Stimulated activated naive B cell treated with anti-CD40 and anti-IgM and Interleukin-4, amounts not matched to agents 10 μg/mL and 1 μg/mL and 100 μg/mL, for 72 hours (primary cell): Measurements from ENCODE around the gene PDCD6IP.
"Not testable (repeated sequence)": the region's sequence is repeated elsewhere in the genome, so short reads cannot be mapped to it uniquely, and the experiment has no call there.

Experiments
- ATAC-seq, 2 donors: fragments of 150-1000 bp; cut with Tn5 transposase; replicated peaks; 2 replicates each; pipeline ENCODE4 v1.10.0; 2021; ENCODE audit warnings: moderate library complexity in 1 of 2
- DNase-seq: peaks from one replicate; pipeline ENCODE4 v3.0.0; 2021
- H3K27ac Mint-ChIP-seq: one replicate; pipeline ENCODE4 v1.8.0; 2022; ENCODE audit warnings: mild to moderate bottlenecking, mixed read lengths
- H3K27me3 Mint-ChIP-seq, 2 donors: one replicate each; pipeline ENCODE4 v1.8.0; 2022; ENCODE audit warnings: mixed read lengths in 2 of 2
- H3K36me3 Mint-ChIP-seq, 2 donors: one replicate each; pipeline ENCODE4 v1.8.0; 2022; ENCODE audit warnings: mixed read lengths in 2 of 2, mild to moderate bottlenecking in 1 of 2
- H3K4me1 Mint-ChIP-seq, 2 donors: one replicate each; pipeline ENCODE4 v1.8.0; 2022; ENCODE audit warnings: mixed read lengths in 2 of 2, mild to moderate bottlenecking in 1 of 2
- H3K4me3 Mint-ChIP-seq, 2 donors: one replicate each; pipeline ENCODE4 v1.8.0; 2022; ENCODE audit warnings: mild to moderate bottlenecking in 2 of 2, mixed read lengths in 2 of 2, moderate library complexity in 1 of 2
- H3K9me3 Mint-ChIP-seq, 2 donors: one replicate each; pipeline ENCODE4 v1.8.0; 2022; ENCODE audit warnings: mixed read lengths in 2 of 2, mild to moderate bottlenecking in 1 of 2

PDCD6IP gene

DNA sequence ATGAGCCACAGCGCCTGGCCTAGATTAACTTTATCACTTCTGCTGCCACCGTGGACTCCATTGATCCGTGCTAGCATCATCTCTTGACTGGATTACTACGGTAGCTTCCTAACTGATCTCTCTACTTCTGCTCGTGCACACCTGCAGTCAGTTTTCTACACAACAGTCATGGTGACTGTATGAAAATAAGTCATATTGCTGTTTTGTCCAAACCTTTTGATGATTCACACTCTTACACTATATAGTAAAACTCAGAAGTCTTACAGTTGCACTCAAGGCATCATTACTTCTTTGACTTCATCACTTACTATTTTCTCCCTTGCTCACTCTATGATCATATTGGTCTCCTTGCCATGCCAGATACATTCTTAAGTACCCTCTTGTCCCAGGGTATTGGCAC, 10.1 kb downstream of the PDCD6IP start:
- H3K4me3 Mint-ChIP-seq, result no peak overlapping the region
- no peaks in the 10 kb centered on the region for H3K9me3 Mint-ChIP-seq
- DNase-seq (no peak), ATAC-seq (no peak)
- no peaks in the 10 kb centered on the region for H3K27me3 Mint-ChIP-seq
- H3K27ac Mint-ChIP-seq, result no peak overlapping the region
- peaks cover 39 to 52% of the 10 kb centered on the region in 2 donors for H3K4me1 Mint-ChIP-seq
- H3K36me3 Mint-ChIP-seq, result peaks cover 17 to 46% of the 10 kb centered on the region in 2 donors

DNA sequence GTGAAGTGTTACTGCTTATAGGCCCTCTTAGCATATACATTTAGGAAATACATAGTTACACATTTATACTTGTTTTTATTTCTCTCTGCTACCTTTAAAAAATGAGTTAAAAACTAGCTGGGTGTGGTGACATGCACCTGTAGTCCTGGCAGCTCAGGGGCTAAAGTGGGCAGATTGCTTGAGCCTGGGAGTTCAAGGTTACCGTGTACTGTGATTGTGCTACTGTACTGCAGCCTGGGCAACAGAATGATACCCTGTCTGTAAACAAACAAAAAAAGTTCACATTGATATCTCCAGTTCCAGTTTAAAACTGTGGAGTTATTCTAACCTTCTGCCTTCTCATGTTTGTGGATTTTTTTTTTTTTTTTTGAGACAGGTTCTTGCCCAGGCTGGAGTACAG, 12.1 kb downstream of the PDCD6IP start:
- Mint-ChIP-seq H3K9me3 (no peaks in the 10 kb centered on the region), H3K27me3 (no peaks in the 10 kb centered on the region), H3K4me3 (no peak overlapping the region), H3K4me1 (peaks cover 32 to 43% of the 10 kb centered on the region in 2 donors), H3K27ac (no peak overlapping the region), H3K36me3 (peaks cover 9 to 37% of the 10 kb centered on the region in 2 donors)
- ATAC-seq (no peak), DNase-seq (no peak)

DNA sequence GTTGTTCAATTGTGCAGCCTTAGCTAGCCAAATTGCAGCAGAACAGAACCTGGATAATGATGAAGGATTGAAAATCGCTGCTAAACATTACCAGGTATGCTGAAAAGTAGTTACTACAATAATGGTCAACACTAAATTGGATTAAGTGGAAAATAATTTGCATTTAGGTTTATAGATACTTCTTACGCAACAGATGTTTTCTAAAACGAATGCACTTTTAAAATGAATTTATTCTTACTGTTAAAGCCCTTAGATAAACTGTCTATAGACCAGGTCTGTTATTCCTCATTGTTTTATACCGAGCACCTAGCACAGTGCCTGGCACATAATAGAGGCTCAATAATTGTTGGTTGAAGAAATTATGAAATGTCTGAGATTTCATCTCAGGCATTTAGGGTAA, 23.6 kb downstream of the PDCD6IP start:
- Mint-ChIP-seq H3K27me3 (no peaks in the 10 kb centered on the region), H3K36me3 (peaks cover 26 to 57% of the 10 kb centered on the region in 2 donors)
- no peak for ATAC-seq

DNA sequence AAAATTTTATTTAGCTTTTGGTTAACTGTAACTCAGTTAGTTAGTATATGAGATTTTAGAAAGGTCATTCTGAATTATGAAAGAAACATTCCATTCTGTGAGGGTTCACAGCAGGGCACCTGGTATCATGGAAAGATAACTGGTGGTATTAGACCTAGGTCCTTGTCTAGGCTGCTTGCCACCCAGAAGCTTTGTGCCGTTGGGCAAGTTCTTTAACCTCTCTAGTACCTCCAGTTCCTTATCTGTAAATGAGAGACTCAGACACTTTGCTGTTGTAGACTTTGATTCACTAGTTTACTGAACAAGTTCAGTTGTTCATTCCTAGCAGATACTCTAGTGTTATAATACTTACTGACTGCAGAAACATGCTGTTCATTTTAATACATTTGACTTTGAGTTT, 25.4 kb downstream of the PDCD6IP start:
- H3K36me3 Mint-ChIP-seq, result peaks cover 30 to 56% of the 10 kb centered on the region in 2 donors
- H3K27ac Mint-ChIP-seq, result peak overlapping the region; percentile 9
- H3K4me3 Mint-ChIP-seq, result no peak overlapping the region
- DNase-seq, result no peak
- peaks cover 0 to 9% of the 10 kb centered on the region in 2 donors for H3K4me1 Mint-ChIP-seq
- H3K9me3 Mint-ChIP-seq, result peaks cover 0 to 1% of the 10 kb centered on the region in 2 donors
- H3K27me3 Mint-ChIP-seq, result no peaks in the 10 kb centered on the region
- ATAC-seq, result no peak

More for the DNA sequence above, 23.6 kb downstream of the PDCD6IP start:
- Mint-ChIP-seq H3K27ac (no peak overlapping the region), H3K9me3 (peaks cover 0 to 1% of the 10 kb centered on the region in 2 donors), H3K4me1 (peaks cover 0 to 7% of the 10 kb centered on the region in 2 donors), H3K4me3 (no peak overlapping the region)
- DNase-seq, result no peak

GRCh38 chr3:33825111-33825510, 26.7 kb downstream of the PDCD6IP start:
- no peak overlapping the region for H3K27ac Mint-ChIP-seq
- ATAC-seq, result no peak
- H3K36me3 Mint-ChIP-seq, result peaks cover 31 to 55% of the 10 kb centered on the region in 2 donors
- no peak overlapping the region for H3K4me3 Mint-ChIP-seq
- H3K9me3 Mint-ChIP-seq, result no peaks in the 10 kb centered on the region
- DNase-seq, result no peak
- H3K4me1 Mint-ChIP-seq, result peaks cover 0 to 11% of the 10 kb centered on the region in 2 donors
- no peaks in the 10 kb centered on the region for H3K27me3 Mint-ChIP-seq

DNA sequence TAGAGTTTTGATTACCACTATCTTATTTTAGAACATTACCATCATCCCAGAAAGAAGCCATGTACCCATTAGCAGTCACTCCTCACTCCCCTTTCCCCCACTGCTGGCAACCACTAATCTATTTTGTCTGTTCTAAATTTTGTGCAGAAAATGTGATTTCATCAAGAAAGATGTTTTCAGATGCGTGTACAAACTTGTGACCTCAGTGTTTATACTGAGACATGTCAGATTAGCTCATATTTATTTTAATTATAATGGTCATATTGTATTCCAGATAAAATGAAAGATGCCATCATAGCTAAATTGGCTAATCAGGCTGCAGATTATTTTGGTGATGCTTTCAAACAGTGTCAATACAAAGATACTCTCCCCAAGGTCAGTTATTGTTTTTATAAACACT, 27.8 kb downstream of the PDCD6IP start:
- Mint-ChIP-seq H3K9me3 (no peaks in the 10 kb centered on the region), H3K4me1 (peaks cover 9 to 12% of the 10 kb centered on the region in 2 donors), H3K4me3 (no peak overlapping the region), H3K36me3 (peaks cover 37 to 62% of the 10 kb centered on the region in 2 donors), H3K27ac (peak overlapping the region; percentile 31), H3K27me3 (no peaks in the 10 kb centered on the region)
- ATAC-seq, result no peak
- DNase-seq, result no peak

- DNase-seq, result no peak
- Mint-ChIP-seq H3K36me3 (peaks cover 35 to 62% of the 10 kb centered on the region in 2 donors), H3K27me3 (no peaks in the 10 kb centered on the region), H3K4me3 (no peak overlapping the region), H3K9me3 (no peaks in the 10 kb centered on the region), H3K4me1 (peaks cover 8 to 14% of the 10 kb centered on the region in 2 donors), H3K27ac (no peak overlapping the region)
- ATAC-seq, result no peak
Measured at GRCh38 chr3:33826688-33827087, 28.3 kb downstream of the PDCD6IP start.

- Mint-ChIP-seq H3K27me3 (no peaks in the 10 kb centered on the region), H3K4me1 (peaks cover 21 to 41% of the 10 kb centered on the region in 2 donors), H3K27ac (no peak overlapping the region), H3K4me3 (no peak overlapping the region), H3K9me3 (no peaks in the 10 kb centered on the region), H3K36me3 (peaks cover 41 to 71% of the 10 kb centered on the region in 2 donors)
- ATAC-seq (no peak), DNase-seq (no peak)
Measured at GRCh38 chr3:33829720-33830119, 31.3 kb downstream of the PDCD6IP start.

DNA sequence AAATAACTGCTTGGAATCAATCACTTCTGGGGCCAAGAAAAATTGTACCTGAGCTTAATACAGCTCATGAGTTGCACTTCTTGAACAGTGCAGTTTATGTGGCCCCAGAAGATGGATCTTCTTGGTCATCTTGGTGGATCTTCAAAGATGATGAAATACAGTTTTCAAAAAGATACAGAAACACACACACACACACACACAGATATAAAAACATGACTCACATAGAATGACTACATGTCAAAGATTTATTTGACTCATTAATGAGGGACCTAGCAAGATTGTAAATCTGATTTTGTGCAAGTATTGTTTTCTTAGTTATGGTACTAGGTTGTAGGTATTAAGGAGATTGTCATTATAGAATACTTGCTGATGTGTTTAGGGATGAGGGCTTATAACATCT, 32.6 kb downstream of the PDCD6IP start:
- DNase-seq, result no peak
- H3K9me3 Mint-ChIP-seq, result no peaks in the 10 kb centered on the region
- peaks cover 48 to 72% of the 10 kb centered on the region in 2 donors for H3K36me3 Mint-ChIP-seq

DNA sequence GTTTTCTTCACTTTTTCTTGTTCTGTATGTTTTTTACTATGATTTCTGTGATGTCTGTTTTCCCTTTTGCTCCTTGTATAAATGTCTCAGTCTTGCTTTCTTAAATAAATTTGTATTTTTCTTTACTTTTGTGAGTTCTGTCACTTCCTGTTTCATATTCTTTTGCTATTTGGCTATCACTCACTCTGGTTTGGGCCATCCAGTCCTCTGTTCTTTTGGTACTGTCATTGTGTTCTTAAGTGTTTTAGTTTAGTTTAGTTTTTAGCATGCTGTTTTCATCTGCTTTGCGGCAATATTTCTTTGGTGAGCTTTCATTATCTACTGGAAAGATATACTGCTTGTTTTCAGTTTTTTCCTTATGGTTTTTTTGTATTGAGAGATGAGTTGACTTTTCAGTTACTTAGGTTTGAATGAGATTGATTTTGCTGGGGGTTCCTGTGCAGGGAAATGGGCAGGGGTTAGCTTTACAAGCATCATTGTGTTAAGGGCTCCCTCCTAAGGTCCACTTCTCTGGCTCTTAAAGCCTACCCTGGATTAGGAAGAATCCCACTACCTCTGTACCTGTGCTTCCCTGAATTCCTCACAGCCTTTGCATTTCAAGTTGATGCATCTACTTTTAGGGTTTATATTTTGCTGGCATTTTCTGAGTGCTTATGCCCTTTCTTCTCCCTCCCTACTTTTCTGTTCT, 35.1 kb downstream of the PDCD6IP start:
- DNase-seq, result no peak
- peaks cover 23 to 41% of the 10 kb centered on the region in 2 donors for H3K4me1 Mint-ChIP-seq
- peak; percentile 31 to 53 for ATAC-seq
- H3K4me3 Mint-ChIP-seq, result peak overlapping the region in 1 of 2 donors; percentile 49
- peak overlapping the region; percentile 90 for H3K27ac Mint-ChIP-seq
- H3K36me3 Mint-ChIP-seq, result peaks cover 40 to 67% of the 10 kb centered on the region in 2 donors
- no peaks in the 10 kb centered on the region for H3K9me3 Mint-ChIP-seq
- H3K27me3 Mint-ChIP-seq, result no peaks in the 10 kb centered on the region

More for the DNA sequence above, 32.6 kb downstream of the PDCD6IP start:
- H3K27ac Mint-ChIP-seq, result no peak overlapping the region
- H3K4me3 Mint-ChIP-seq, result no peak overlapping the region
- H3K4me1 Mint-ChIP-seq, result peaks cover 23 to 41% of the 10 kb centered on the region in 2 donors
- no peaks in the 10 kb centered on the region for H3K27me3 Mint-ChIP-seq
- ATAC-seq, result no peak

- ATAC-seq, result peak; percentile 61 to 66
- peaks cover 38 to 65% of the 10 kb centered on the region in 2 donors for H3K36me3 Mint-ChIP-seq
- H3K27ac Mint-ChIP-seq, result peak overlapping the region; percentile 90
Measured at GRCh38 chr3:33834096-33834453, 35.6 kb downstream of the PDCD6IP start.

GRCh38 chr3:33837182-33837581, 38.8 kb downstream of the PDCD6IP start:
- Mint-ChIP-seq H3K36me3 (peaks cover 34 to 51% of the 10 kb centered on the region in 2 donors), H3K4me1 (peaks cover 18 to 22% of the 10 kb centered on the region in 2 donors)
- not testable (repeated sequence) for H3K9me3 Mint-ChIP-seq, H3K4me3 Mint-ChIP-seq, ATAC-seq, H3K27ac Mint-ChIP-seq, DNase-seq, H3K27me3 Mint-ChIP-seq

More at GRCh38 chr3:33834096-33834453, 35.6 kb downstream of the PDCD6IP start:
- peak; percentile 6 for DNase-seq
- peaks cover 21 to 41% of the 10 kb centered on the region in 2 donors for H3K4me1 Mint-ChIP-seq
- H3K27me3 Mint-ChIP-seq, result no peaks in the 10 kb centered on the region
- no peaks in the 10 kb centered on the region for H3K9me3 Mint-ChIP-seq
- H3K4me3 Mint-ChIP-seq, result peak overlapping the region in 1 of 2 donors; percentile 49

GRCh38 chr3:33839283-33839682, 40.9 kb downstream of the PDCD6IP start:
- Mint-ChIP-seq H3K9me3 (no peaks in the 10 kb centered on the region), H3K27ac (no peak overlapping the region), H3K36me3 (peaks cover 26 to 35% of the 10 kb centered on the region in 2 donors), H3K4me3 (no peak overlapping the region), H3K4me1 (peaks cover 4 to 5% of the 10 kb centered on the region in 2 donors), H3K27me3 (no peaks in the 10 kb centered on the region)
- DNase-seq, result no peak
- no peak for ATAC-seq

DNA sequence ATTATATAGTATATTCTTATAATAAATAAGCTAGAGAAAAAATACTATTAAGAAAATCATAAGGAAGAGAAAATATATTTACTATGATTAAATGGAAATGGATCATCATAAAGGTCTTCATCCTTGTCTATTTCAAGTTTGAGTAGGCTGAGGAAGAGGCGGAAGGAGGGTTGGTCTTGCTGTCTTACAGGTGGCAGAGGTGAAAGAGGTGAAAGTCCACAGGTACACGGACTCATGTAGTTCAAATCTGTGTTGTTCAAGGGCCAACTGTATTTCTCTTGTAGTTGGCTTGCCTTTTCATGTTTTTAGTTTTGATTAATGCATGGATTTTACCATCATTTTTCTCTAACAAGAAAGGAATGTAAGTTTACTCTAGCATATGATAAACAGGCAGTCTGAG, 41.7 kb downstream of the PDCD6IP start:
- ATAC-seq, result no peak
- no peak overlapping the region for H3K4me3 Mint-ChIP-seq
- H3K9me3 Mint-ChIP-seq, result no peaks in the 10 kb centered on the region
- peaks cover 22 to 30% of the 10 kb centered on the region in 2 donors for H3K36me3 Mint-ChIP-seq
- no peaks in the 10 kb centered on the region for H3K27me3 Mint-ChIP-seq
- DNase-seq, result no peak
- peaks cover 0 to 2% of the 10 kb centered on the region in 2 donors for H3K4me1 Mint-ChIP-seq
- no peak overlapping the region for H3K27ac Mint-ChIP-seq

DNA sequence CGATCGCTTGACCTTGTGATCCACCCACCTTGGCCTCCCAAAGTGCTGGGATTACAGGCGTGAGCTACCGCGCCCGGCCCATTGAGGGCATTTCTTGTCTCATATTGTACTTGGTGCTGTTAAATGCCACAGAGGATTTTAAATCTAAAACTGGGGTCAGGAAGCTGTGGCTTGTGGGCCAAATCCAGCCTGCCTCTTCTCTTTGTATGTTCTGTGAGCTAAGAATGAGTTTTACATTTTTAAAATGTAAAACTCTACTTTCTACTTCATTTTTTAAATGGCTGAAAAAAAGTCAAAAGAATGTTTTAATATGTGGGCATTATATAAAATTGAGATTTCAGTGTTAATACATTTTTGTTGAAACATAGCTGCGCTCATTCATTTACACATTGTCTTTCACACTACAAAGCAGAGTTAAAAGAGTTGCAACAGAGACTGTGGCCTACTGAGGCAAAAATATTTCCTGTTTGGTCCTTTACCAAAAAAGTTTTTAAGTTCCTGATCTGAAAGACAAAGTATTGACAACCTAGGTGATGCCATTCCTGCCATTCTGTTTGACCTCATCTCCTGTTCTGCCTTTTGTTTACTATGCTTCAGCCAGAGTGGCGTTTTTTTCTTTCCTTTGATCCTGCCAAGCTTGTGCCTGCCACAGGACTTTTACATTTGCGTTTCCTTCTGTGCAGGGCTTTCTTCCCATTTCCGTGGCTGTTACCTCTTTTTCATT, 50.4 kb downstream of the PDCD6IP start:
- ATAC-seq, result no peak
- no peaks in the 10 kb centered on the region for H3K9me3 Mint-ChIP-seq
- H3K4me3 Mint-ChIP-seq, result no peak overlapping the region
- H3K36me3 Mint-ChIP-seq, result peaks cover 32 to 42% of the 10 kb centered on the region in 2 donors
- no peak overlapping the region for H3K27ac Mint-ChIP-seq
- DNase-seq, result no peak
- peaks cover 0 to 1% of the 10 kb centered on the region in 2 donors for H3K4me1 Mint-ChIP-seq
- no peaks in the 10 kb centered on the region for H3K27me3 Mint-ChIP-seq
